ENCODE data around the gene SAMD13.

DNA sequence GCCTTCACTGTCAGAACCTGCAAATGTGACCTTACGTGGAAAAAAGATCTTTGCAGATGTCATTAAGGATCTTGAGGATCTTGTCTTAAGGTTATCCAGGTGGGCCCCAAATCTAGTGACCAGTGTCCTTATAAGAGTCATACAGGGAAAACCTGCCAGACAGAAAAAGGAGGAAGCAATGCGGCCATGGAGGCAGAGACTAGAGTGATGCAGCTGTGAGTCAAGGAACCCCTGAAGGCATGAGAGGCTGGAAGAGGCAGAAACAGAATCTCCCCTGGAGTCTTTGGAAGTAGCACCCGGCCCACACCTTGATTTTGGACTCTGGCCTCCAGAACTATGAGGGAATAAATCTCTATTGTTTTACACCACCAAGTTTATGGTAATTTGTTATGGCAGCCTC, 60.3 kb downstream of the SAMD13 start:
- TF ChIP-seq EGR1 (IDR thresholded peaks at IDR 0.05) (no peak), CEBPB (IDR thresholded peaks at IDR 0.05) (no peak), TAF1 (IDR thresholded peaks at IDR 0.05; ENCODE audit: low read depth) (no peak), RAD21 (IDR thresholded peaks at IDR 0.05; ENCODE audit: low read depth) (no peak), EP300 (IDR thresholded peaks at IDR 0.05; ENCODE audit: borderline replicate concordance) (no peak), FOXM1 (IDR thresholded peaks at IDR 0.05; ENCODE audit: borderline replicate concordance, low read depth) (no peak), TCF12 (IDR thresholded peaks at IDR 0.05; ENCODE audit: low read depth) (no peak), REST (IDR thresholded peaks at IDR 0.05; ENCODE audit: low read depth) (no peak), YY1 (IDR thresholded peaks at IDR 0.05; ENCODE audit: low read depth) (no peak)
- TF ChIP-seq, protein P1, sequence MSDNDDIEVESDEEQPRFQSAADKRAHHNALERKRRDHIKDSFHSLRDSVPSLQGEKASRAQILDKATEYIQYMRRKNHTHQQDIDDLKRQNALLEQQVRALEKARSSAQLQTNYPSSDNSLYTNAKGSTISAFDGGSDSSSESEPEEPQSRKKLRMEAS (IDR thresholded peaks at IDR 0.05), result no peak

Data from Ishikawa (cell line).